GM18873 (cell line): Measurements from ENCODE around the gene SNAI3.
A peak's percentile ranks its signal among the peaks of the same experiment; 100 is the strongest.

Source experiments
- ATAC-seq: cut with Tn5 transposase; IDR thresholded peaks from one replicate; pipeline ENCODE4 v1.9.1; 2021; ENCODE audit warnings: mild to moderate bottlenecking, moderate library complexity, moderate number of reproducible peaks; ENCODE audit not compliant: unreplicated experiment, low FRiP score

The SNAI3 gene

GRCh38 chr16:88639231-88640038 is 46.9 kb downstream of the SNAI3 start:
- no peak for ATAC-seq

- no peak for ATAC-seq
Observed at GRCh38 chr16:88638323-88639230, 47.7 kb downstream of the SNAI3 start, which contains the start of gene IL17C. TSS of gene IL17C (plus strand) at chr16:88638572. CDS start at chr16:88638642, 70 bp downstream.

GRCh38 chr16:88636488-88637265 is 49.6 kb downstream of the SNAI3 start:
- no peak for ATAC-seq

GRCh38 chr16:88635671-88636319 is 50.5 kb downstream of the SNAI3 start:
- no peak for ATAC-seq

GRCh38 chr16:88634994-88635670 is 51.2 kb downstream of the SNAI3 start:
- no peak for ATAC-seq

- peak; percentile 52 for ATAC-seq
Observed at GRCh38 chr16:88634141-88634993, 51.9 kb downstream of the SNAI3 start.

GRCh38 chr16:88633684-88634140 is 52.6 kb downstream of the SNAI3 start:
- ATAC-seq, result peak; percentile 25

- no peak for ATAC-seq
Observed at GRCh38 chr16:88632587-88632930, 53.7 kb downstream of the SNAI3 start.

- ATAC-seq, result no peak
Observed at GRCh38 chr16:88631920-88632586, 54.3 kb downstream of the SNAI3 start.

GRCh38 chr16:88631384-88631783 is 54.9 kb downstream of the SNAI3 start:
- no peak for ATAC-seq

GRCh38 chr16:88630941-88631340 is 55.4 kb downstream of the SNAI3 start:
- no peak for ATAC-seq

GRCh38 chr16:88630433-88630832 is 55.9 kb downstream of the SNAI3 start:
- ATAC-seq, result no peak

- no peak for ATAC-seq
Observed at GRCh38 chr16:88629835-88630234, 56.5 kb downstream of the SNAI3 start.

GRCh38 chr16:88628512-88628974 is 57.8 kb downstream of the SNAI3 start:
- ATAC-seq, result no peak
